HG03439 (cell line): ENCODE data around the gene WNK2.

ENCODE experiments used
- ATAC-seq: cut with Tn5 transposase; IDR thresholded peaks from one replicate; pipeline ENCODE4 v1.9.1; 2021; ENCODE audit warnings: mild to moderate bottlenecking, moderate library complexity; ENCODE audit not compliant: unreplicated experiment

Gene WNK2

GRCh38 chr9:93184432-93185265 is 710 bp downstream of the WNK2 start:
- no peak for ATAC-seq

- no peak for ATAC-seq
These were observed 1.6 kb downstream of the WNK2 start for GRCh38 chr9:93185266-93186214.

GRCh38 chr9:93186215-93186945 is 2.4 kb downstream of the WNK2 start:
- no peak for ATAC-seq

- ATAC-seq: no peak
These were observed 3.1 kb downstream of the WNK2 start for GRCh38 chr9:93187047-93187446.

- ATAC-seq: no peak
These were observed 3.6 kb downstream of the WNK2 start for GRCh38 chr9:93187574-93187973.

GRCh38 chr9:93188426-93189368 is 4.8 kb downstream of the WNK2 start:
- no peak for ATAC-seq

- no peak for ATAC-seq
These were observed 5.6 kb downstream of the WNK2 start for GRCh38 chr9:93189369-93190132.

GRCh38 chr9:93190133-93190525 is 6.2 kb downstream of the WNK2 start:
- ATAC-seq: no peak

GRCh38 chr9:93190656-93191353 is 6.9 kb downstream of the WNK2 start:
- ATAC-seq: no peak

GRCh38 chr9:93191354-93191660 is 7.4 kb downstream of the WNK2 start:
- no peak for ATAC-seq

- no peak for ATAC-seq
These were observed 8.9 kb downstream of the WNK2 start for GRCh38 chr9:93192721-93193387.

GRCh38 chr9:93193388-93194220 is 9.7 kb downstream of the WNK2 start:
- no peak for ATAC-seq

GRCh38 chr9:93194221-93194625 is 10.3 kb downstream of the WNK2 start:
- no peak for ATAC-seq

GRCh38 chr9:93194641-93195040 is 10.7 kb downstream of the WNK2 start:
- no peak for ATAC-seq

- ATAC-seq: no peak
These were observed 12.4 kb downstream of the WNK2 start for GRCh38 chr9:93196096-93197055.

- no peak for ATAC-seq
These were observed 13.7 kb downstream of the WNK2 start for GRCh38 chr9:93197670-93198069.
